HG02870 (cell line): ENCODE data around the gene SULT1B1.
"Not testable (repeated sequence)": the region's sequence is repeated elsewhere in the genome, so short reads cannot be mapped to it uniquely, and the experiment has no call there.

Experiments used
- ATAC-seq: cut with Tn5 transposase; IDR thresholded peaks from one replicate; pipeline ENCODE4 v1.9.1; 2021; ENCODE audit warnings: mild to moderate bottlenecking, moderate library complexity; ENCODE audit not compliant: unreplicated experiment

SULT1B1 gene

DNA sequence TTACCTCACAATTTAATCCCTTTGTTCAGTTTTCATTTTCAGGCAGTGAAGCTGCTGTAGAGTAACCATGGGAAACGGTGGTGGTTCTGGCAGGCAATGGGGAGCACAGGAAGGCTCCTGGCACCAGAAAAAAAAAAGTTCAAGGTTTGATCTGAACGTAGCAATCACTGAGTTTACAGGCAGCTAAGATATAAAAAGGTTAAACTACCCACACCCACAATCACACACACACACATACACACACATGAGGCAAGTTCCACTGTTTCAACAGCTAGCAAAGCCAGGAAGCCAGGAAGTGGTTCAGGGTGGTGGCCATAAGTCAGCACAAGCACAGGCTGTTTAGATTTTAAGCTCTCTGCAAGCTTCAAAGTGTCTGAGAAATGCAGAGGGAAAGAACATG, at the start of gene SULT1B1:
Gene SULT1B1, minus strand, starts transcription at position 166 of the 400 bp plus-strand sequence. CDS start 5,403 bp downstream, outside the sequence.
- ATAC-seq = no peak

- ATAC-seq = no peak
Observed at GRCh38 chr4:69800599-69800998, 40.2 kb upstream of the SULT1B1 start.

DNA sequence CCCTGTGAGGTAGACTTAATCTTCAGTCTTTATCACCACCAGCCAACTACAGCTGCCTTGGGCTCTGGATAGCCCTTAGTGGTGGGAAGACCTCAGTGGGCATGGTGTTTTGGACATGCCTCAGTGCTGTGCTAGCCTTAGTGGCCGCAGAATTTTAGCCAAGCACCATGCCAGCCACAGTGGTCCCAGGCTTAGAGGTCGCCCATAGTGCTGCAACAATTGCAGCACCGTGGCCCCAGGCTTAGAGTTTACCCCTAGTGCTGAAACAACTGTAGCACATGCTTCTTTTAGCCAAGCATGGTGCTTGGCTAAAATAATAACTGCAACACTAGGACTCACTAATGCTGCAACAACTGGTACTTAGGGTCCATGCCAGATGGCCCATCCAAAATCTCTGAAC, 38.9 kb upstream of the SULT1B1 start:
- ATAC-seq = no peak

- no peak for ATAC-seq
Observed at GRCh38 chr4:69793732-69794131, 33.3 kb upstream of the SULT1B1 start.

- no peak for ATAC-seq
Observed at GRCh38 chr4:69787879-69788278, 27.5 kb upstream of the SULT1B1 start.

- no peak for ATAC-seq
Observed at GRCh38 chr4:69786547-69786946, 26.1 kb upstream of the SULT1B1 start.

DNA sequence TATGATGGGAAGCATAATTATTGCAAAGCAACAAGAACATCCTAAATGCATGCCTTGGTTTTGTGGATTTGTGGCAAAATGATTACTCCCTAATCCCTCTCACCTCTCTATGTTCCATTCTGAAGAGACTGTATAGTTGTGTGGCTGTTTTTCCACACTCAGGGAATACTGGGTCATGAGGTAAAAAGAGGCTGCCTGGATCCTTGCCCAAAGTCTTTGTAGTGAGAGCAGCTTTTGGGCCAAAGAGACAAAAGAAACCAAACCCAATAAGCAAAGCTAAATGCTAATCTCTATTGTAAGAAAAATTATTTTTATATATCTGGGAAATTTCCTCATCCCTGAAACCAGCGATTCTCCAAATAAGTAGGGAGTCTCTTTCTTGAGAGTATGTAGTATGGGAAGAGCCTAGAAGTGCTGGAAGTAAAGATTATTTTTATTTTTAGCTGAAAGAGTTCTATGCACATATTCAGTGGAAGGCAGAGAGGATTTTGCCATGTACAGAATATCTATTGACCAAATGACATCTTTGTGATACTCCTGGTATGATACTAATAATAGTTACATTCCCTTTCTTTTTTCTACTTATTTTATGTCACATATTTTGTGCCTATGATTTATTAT, 24.9 kb upstream of the SULT1B1 start:
- ATAC-seq = no peak

DNA sequence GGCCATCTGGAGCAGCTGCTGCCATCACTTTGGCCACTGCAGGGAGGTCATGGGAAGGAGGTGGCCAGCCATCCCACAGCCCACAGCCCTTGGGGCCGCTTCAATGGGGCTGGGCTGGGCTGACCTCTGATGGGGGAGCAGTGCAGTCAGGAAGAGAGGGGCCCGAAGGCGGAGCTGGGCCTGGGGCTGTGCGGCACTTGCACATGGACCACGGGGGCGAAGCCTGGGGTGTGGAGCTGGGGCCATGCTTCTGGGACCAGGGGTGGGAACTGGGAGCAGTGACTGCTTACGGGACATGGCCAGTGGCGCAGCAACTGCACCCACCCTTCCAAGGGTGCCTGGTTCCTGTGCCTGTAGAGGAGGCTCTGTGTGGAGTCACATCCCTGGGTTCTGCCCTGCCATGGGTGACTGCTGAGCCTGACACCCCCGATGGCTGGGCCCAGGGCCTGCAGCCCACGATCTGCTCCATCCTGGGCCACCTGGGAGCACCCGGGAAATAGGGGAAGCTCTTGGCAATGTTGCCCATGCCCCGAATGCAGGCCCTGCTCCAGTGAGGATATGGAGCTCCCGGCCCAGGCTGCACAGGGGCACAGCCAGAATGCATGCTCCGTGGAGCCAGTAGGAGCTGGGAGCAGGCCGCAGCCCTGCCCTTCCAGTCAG, 22.4 kb upstream of the SULT1B1 start:
- ATAC-seq = no peak

GRCh38 chr4:69781458-69782418, 21.3 kb upstream of the SULT1B1 start:
- ATAC-seq = no peak

GRCh38 chr4:69780141-69780540, 19.7 kb upstream of the SULT1B1 start:
- ATAC-seq = no peak

GRCh38 chr4:69776696-69777095, 16.3 kb upstream of the SULT1B1 start:
- no peak for ATAC-seq

DNA sequence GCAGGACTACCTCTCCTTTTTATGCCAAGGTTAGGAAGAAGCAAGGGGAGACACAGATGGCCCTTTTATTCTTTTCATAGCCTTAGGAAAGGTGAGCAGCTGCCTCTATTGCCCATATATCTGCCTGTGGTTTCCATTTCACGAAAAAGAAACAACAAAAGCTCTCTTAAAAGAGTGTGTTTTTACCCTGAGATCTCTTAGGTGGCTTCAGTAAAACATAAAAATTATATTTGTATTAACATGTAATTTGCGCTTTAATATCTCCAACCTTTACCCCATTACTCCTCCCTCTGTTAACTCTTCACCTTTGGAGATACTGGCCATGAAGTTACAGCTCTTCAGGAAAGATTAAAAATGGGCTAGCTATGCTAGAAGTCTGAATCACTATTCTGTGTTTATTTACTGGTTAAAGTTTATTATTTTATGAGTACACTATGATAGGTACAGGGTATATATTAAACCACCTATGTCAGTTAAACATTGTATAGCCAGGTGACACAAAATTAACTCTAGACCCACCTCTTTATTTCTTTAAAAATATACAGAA, 15.0 kb upstream of the SULT1B1 start:
- ATAC-seq = no peak

DNA sequence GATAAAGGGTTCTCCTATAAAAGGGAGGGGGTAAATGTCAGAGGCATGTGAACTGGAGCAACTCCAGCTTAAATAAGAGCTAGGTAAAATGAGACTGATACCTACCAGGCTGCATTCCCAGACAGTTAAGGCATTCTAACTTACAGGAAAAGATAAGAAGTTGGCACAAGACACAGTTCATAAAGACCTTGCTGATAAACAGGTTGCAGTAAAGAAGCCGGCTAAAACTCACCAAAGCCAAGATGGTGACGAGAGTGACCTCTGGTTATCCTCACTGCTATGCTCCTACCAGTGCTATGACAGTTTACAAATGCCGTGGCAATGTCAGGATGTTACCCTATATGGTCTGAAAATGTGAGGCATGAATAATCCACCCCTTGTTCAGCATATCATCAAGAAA, 13.1 kb upstream of the SULT1B1 start:
- no peak for ATAC-seq

- not testable (repeated sequence) for ATAC-seq
Observed at GRCh38 chr4:69768554-69768953, 8.1 kb upstream of the SULT1B1 start.

- no peak for ATAC-seq
Observed at GRCh38 chr4:69765751-69766150, 5.3 kb upstream of the SULT1B1 start.

GRCh38 chr4:69764311-69764710, 3.9 kb upstream of the SULT1B1 start:
- no peak for ATAC-seq

- no peak for ATAC-seq
Observed at GRCh38 chr4:69763233-69763632, 2.8 kb upstream of the SULT1B1 start.

DNA sequence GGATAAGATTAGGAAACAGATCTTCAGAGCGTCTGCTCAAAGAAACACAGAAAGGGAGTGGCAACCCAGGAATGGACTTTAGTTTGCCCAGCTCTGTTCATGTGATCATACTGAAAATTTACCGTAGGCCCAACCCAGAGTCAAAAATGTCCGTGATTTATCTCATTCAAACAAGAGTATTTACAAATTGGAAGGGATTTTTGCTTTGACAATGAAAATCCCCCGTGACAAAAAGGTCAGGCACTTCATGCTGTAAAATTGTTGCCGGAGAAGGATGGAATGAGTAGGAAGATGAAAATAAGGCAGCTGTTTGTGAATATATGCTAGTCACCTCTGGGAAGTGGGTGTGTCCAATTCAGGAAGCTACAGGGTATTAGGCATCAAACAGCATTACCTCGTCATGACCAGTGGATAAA, 1.2 kb downstream of the SULT1B1 start:
- no peak for ATAC-seq

DNA sequence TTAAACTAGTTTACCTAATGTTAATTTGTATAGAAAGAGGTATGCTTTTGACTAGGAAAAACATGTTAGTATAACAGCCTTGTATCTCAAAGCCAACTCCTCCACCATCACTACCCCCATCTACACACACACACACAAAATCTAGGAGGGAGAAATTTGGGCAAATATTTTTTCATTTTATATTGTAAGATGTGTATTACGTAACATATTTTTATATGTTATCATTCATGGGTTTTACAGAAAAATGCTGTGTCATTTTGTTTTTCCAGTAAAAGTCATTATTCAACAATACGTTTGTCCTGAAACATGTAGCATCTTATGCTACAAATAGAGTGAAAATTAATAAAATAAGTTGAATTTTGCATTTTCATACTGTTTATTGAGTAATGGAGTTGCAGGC, 3.0 kb downstream of the SULT1B1 start:
- no peak for ATAC-seq

DNA sequence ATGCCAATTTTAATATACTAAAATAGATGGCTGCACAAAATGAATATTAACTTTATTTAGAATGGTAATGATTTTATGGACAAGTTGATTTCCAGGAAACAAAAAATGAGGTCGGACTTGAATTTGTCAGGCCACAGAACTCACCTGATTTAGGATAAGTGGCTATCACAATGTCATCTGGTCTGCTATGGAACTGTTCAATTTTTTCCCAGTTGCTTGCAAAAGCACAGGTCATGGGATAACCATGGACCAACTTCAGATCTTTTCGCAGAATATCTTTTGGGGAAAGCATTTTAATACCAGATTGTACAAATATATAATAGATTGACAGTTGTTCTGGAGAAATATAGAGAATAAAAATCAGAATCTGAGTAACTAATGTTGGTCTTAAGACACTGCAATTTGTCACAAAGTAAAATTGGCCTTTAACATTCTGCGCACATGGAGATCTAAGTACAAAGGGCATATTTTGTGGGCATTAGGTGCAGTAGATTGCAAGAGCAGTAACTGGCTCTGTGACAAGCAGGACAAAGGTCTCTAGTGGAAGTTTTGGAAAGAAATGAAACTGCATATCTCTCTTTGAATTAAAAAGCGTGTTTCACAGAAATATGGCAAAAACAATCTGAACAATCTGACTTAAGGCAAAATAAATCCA, 5.4 kb downstream of the SULT1B1 start:
- no peak for ATAC-seq

- no peak for ATAC-seq
Observed at GRCh38 chr4:69753686-69754085, 6.7 kb downstream of the SULT1B1 start.
